ENCODE results near the gene EPS8. TPM values are rescaled to one million over a fixed set of nuclear protein-coding genes. Genes with fewer than 3 reads are reported as not detected.

EPS8 gene
- polyA plus RNA-seq, 1 donor: 71.0 TPM

GRCh38 chr12:15691388-15691787, 97.8 kb downstream of the EPS8 start:
- DNase-seq: no peak

- DNase-seq: no peak
Measured at GRCh38 chr12:15690320-15690719, 98.9 kb downstream of the EPS8 start.

GRCh38 chr12:15689751-15690191, 99.4 kb downstream of the EPS8 start:
- no peak for DNase-seq

- DNase-seq: no peak
Measured at GRCh38 chr12:15688838-15689625, 100.2 kb downstream of the EPS8 start.

GRCh38 chr12:15688202-15688736, 100.9 kb downstream of the EPS8 start:
- no peak for DNase-seq

- DNase-seq: no peak
Measured at GRCh38 chr12:15687583-15687982, 101.6 kb downstream of the EPS8 start.

- no peak for DNase-seq
Measured at GRCh38 chr12:15684896-15685658, 104.1 kb downstream of the EPS8 start.

GRCh38 chr12:15682826-15683225, 106.4 kb downstream of the EPS8 start:
- DNase-seq: no peak

- DNase-seq: no peak
Measured at GRCh38 chr12:15679151-15679550, 110.0 kb downstream of the EPS8 start.

GRCh38 chr12:15677726-15678201, 111.4 kb downstream of the EPS8 start:
- no peak for DNase-seq

- DNase-seq: no peak
Measured at GRCh38 chr12:15677228-15677627, 112.0 kb downstream of the EPS8 start.

- no peak for DNase-seq
Measured at GRCh38 chr12:15672671-15673270, 116.4 kb downstream of the EPS8 start.

GRCh38 chr12:15670756-15671155, 118.4 kb downstream of the EPS8 start:
- no peak for DNase-seq

GRCh38 chr12:15669256-15669948, 119.8 kb downstream of the EPS8 start:
- DNase-seq: no peak

- no peak for DNase-seq
Measured at GRCh38 chr12:15664491-15664890, 124.7 kb downstream of the EPS8 start.

GRCh38 chr12:15662983-15663659, 126.1 kb downstream of the EPS8 start:
- no peak for DNase-seq

GRCh38 chr12:15662303-15662980, 126.7 kb downstream of the EPS8 start:
- DNase-seq: no peak

GRCh38 chr12:15651371-15651770, 137.8 kb downstream of the EPS8 start:
- no peak for DNase-seq

- no peak for DNase-seq
Measured at GRCh38 chr12:15650399-15651128, 138.6 kb downstream of the EPS8 start.

- DNase-seq: no peak
Measured at GRCh38 chr12:15649347-15649746, 139.8 kb downstream of the EPS8 start.

Data from left kidney (tissue), 2 donors.